Measurements from ENCODE around the gene THRB. TPM values are rescaled to one million over a fixed set of nuclear protein-coding genes. Genes with fewer than 3 reads are reported as not detected.

Gene THRB
- total and polyA plus RNA-seq, 2 experiments from 2014 or later, result 0.49 to 0.57 TPM

DNA sequence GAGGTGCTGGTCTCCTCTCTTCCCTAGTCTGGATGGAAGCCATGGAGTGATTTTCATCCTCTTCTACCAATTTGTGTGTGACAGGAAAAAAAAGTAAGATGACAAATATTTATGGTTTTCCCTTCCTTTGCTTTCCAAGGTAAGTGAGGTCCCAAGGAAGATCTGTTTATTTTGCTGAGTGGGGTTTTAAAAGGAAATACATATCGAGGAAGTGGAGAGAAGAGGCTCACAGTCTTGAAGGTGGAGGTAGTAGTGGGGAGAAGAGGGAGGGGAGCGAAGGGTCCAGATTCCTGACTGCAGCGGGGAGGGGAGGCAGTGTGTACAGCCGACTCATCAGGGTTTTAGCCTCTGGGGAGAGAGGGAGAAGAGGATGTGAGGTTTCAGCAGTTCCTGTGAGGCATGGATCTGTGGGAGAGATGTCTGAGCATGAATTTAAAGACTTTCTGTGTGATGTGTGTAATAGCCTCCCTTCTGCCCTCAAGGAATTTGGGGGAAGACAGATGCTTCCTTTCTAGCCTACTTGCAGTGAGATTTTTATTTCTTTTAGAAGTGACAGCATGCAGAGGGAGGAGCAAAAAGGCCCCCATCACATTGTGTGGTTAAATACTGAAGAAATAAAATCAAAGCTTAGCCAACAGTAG lies 272.4 kb downstream of the THRB start:
- Histone ChIP-seq H3K27ac (no peak overlapping the region), H3K36me3 (no peaks in the 10 kb centered on the region), H3K4me1 (ENCODE audit: low read depth) (peaks cover 9% of the 10 kb centered on the region), H3K4me3 (no peak overlapping the region), H3K27me3 (no peaks in the 10 kb centered on the region), H3K9me3 (ENCODE audit: low read depth) (no peaks in the 10 kb centered on the region)
- DNase-seq (ENCODE audit: low read depth in 1 of 2, low spot score in 1 of 2), result peak in 1 of 2 donors; percentile 18
- TF ChIP-seq, protein P1, sequence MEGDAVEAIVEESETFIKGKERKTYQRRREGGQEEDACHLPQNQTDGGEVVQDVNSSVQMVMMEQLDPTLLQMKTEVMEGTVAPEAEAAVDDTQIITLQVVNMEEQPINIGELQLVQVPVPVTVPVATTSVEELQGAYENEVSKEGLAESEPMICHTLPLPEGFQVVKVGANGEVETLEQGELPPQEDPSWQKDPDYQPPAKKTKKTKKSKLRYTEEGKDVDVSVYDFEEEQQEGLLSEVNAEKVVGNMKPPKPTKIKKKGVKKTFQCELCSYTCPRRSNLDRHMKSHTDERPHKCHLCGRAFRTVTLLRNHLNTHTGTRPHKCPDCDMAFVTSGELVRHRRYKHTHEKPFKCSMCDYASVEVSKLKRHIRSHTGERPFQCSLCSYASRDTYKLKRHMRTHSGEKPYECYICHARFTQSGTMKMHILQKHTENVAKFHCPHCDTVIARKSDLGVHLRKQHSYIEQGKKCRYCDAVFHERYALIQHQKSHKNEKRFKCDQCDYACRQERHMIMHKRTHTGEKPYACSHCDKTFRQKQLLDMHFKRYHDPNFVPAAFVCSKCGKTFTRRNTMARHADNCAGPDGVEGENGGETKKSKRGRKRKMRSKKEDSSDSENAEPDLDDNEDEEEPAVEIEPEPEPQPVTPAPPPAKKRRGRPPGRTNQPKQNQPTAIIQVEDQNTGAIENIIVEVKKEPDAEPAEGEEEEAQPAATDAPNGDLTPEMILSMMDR (IDR thresholded peaks at IDR 0.05; ENCODE audit: low read depth, low read length), result no peak

DNA sequence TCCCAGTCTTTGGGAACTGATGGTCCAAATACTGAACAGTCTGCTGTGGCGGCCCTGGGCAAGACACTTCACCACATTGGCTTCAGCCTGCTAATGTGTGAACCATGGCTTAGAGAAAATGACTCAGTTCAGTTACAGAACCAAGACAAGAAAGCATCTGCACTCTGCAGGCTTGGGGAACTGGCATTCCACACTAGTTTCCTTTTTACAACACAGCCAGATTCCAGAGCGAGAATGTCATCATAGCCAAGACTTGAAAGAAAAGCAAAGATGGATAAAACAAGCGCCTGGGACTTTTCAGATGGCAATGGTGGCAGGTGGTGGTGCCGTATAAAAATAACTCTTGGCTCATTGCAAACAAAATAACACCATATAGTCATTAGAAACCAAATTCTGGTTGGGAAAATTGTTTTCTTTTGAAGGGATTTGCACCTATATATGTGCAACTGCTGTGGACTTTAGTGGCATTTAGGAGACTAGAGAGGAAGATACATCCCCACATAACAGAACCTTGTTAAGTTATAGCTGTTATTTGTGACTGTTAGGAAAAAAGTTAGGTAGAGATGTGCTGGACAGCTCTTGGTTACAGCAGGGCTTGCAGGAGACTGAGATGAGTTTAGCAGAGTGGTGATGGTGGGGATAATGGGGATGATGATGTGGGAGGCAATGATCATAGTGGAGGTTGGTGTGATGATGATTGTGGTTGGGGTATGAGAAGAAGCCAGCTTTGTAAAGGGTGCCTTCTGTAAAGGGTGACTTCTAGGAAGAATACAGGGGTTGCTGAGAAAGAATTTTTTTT lies 273.6 kb downstream of the THRB start:
- peak; percentile 18 to 90 for DNase-seq (ENCODE audit: low read depth in 1 of 2, low spot score in 1 of 2)
- H3K27me3 ChIP-seq, result no peaks in the 10 kb centered on the region
- H3K4me1 ChIP-seq (ENCODE audit: low read depth), result peaks cover 9% of the 10 kb centered on the region
- no peak overlapping the region for H3K27ac ChIP-seq
- H3K4me3 ChIP-seq, result no peak overlapping the region
- H3K36me3 ChIP-seq, result no peaks in the 10 kb centered on the region
- H3K9me3 ChIP-seq (ENCODE audit: low read depth), result no peaks in the 10 kb centered on the region
- TF ChIP-seq, protein P1 (IDR thresholded peaks at IDR 0.05; ENCODE audit: low read depth, low read length), result no peak

DNA sequence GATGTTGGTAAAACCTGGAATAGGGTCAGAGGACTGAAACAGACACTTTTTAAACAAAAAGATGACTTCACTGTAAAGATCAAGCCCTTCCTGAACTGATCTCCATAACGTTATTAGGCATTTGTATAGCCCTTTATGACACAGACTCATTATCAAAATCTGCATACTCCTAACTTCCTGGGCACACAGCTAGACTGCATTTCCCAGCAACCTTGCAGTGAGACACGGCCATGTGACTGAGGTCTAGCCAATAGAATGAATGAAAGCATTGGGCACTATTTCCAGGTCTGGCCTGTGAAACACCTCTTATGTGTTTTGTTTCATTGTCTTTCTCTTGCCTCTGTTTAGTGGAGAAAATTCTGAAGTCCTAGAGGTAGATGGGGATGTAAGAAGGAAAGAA lies 279.1 kb downstream of the THRB start:
- H3K27ac ChIP-seq, result no peak overlapping the region
- no peak for DNase-seq (ENCODE audit: low read depth in 1 of 2, low spot score in 1 of 2)
- peaks cover 3% of the 10 kb centered on the region for H3K4me1 ChIP-seq (ENCODE audit: low read depth)
- TF ChIP-seq, protein P1 (IDR thresholded peaks at IDR 0.05; ENCODE audit: low read depth, low read length), result no peak
- no peaks in the 10 kb centered on the region for H3K9me3 ChIP-seq (ENCODE audit: low read depth)
- H3K4me3 ChIP-seq, result no peak overlapping the region
- no peaks in the 10 kb centered on the region for H3K27me3 ChIP-seq
- H3K36me3 ChIP-seq, result no peaks in the 10 kb centered on the region

DNA sequence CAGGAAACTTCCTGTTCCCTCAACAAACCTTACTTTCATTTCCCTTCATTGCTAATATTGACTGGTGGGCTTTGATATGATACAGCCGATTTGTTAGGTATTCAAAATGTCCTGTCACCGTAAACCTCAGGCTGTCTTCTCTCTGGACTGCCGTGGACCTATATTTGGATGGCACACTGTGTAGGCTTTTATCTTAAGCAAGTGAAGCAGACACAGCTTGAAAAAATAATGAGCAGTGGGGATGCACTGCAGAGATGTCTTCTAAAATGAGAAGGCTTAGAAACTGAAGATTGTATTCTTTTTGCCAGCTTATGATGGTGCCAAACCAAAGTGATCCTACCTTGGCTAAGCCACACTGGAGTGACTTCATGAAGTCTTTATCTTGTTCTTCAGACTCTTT lies 283.3 kb downstream of the THRB start:
- H3K36me3 ChIP-seq, result no peaks in the 10 kb centered on the region
- TF ChIP-seq, protein P1 (IDR thresholded peaks at IDR 0.05; ENCODE audit: low read depth, low read length), result no peak
- no peak for DNase-seq (ENCODE audit: low read depth in 1 of 2, low spot score in 1 of 2)
- no peaks in the 10 kb centered on the region for H3K27me3 ChIP-seq
- H3K4me3 ChIP-seq, result no peak overlapping the region
- no peak overlapping the region for H3K27ac ChIP-seq
- H3K4me1 ChIP-seq (ENCODE audit: low read depth), result no peaks in the 10 kb centered on the region
- no peaks in the 10 kb centered on the region for H3K9me3 ChIP-seq (ENCODE audit: low read depth)

DNA sequence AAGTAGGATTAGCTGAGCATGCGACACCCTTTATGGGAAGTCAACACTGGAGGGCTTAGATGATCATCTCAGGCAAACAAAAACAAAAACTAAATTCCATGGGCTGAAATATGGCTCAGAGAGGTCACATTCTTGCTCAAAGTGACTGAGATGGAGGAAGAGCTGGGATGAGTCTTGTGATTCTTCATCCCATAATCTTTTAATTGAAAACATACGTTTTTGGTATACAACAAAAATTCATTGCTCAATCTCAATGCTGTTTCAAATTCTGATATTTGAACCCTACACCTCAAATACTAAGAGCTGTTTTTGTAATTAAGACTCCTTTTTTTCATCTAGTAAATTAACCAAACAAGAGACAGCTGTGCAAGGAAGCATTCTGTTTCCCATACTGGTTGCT lies 292.6 kb downstream of the THRB start:
- H3K27ac ChIP-seq, result no peak overlapping the region
- no peaks in the 10 kb centered on the region for H3K27me3 ChIP-seq
- no peak for DNase-seq (ENCODE audit: low read depth in 1 of 2, low spot score in 1 of 2)
- peaks cover 5% of the 10 kb centered on the region for H3K4me1 ChIP-seq (ENCODE audit: low read depth)
- H3K9me3 ChIP-seq (ENCODE audit: low read depth), result no peaks in the 10 kb centered on the region
- H3K36me3 ChIP-seq, result no peaks in the 10 kb centered on the region
- H3K4me3 ChIP-seq, result no peak overlapping the region
- TF ChIP-seq, protein P1 (IDR thresholded peaks at IDR 0.05; ENCODE audit: low read depth, low read length), result no peak
